PC-3 (cell line): Measurements from ENCODE around the gene STX16. TPM values are rescaled to one million over a fixed set of nuclear protein-coding genes. Genes with fewer than 3 reads are reported as not detected.

Experiments
- ATAC-seq: fragments of 200-7000 bp; cut with Tn5 transposase; 2 replicates; pipeline ENCODE4 v1.9.1; 2020; ENCODE audit warnings: mild to moderate bottlenecking, moderate library complexity
- BruUV-seq: library from RNA; stranded (reverse); fragments of 400-500 nt; replicated peaks from 2 replicates; lab custom pipeline; 2021; lab: Mats Ljungman, UMichigan
- CTCF ChIA-PET: fragments of 300-600 bp; sonication (Branson Sonifier 250); formaldehyde crosslinking; loops from one replicate; lab custom pipeline; 2022; ENCODE audit warnings: antibody characterized with exemption; lab: Charles Lee
- POLR2A ChIA-PET: fragments of 300-600 bp; sonication (Branson Sonifier 250); formaldehyde crosslinking; loops from one replicate; lab custom pipeline; 2022; ENCODE audit warnings: antibody characterized with exemption; ENCODE audit not compliant: unreplicated experiment; lab: Charles Lee
- DNase-seq: peaks from one replicate; pipeline ENCODE4 v3.0.0-alpha.2; 2015
- H2AFZ ChIP-seq: fragments of 300-600 bp; sonication (generic); 2 replicates; pipeline ENCODE4 v1.6.0; 2016; ENCODE audit warnings: antibody characterized with exemption, low read length
- H3F3A ChIP-seq: fragments of 300-600 bp; sonication (generic); one replicate; pipeline ENCODE4 v1.6.0; 2017; ENCODE audit warnings: antibody characterized with exemption, low read length, control low read depth, mild to moderate bottlenecking; ENCODE audit not compliant: unreplicated experiment
- H3K27ac ChIP-seq: fragments of 300-600 bp; sonication (generic); 2 replicates; pipeline ENCODE4 v1.5.1; 2016; ENCODE audit warnings: mild to moderate bottlenecking, low read length
- H3K27me3 ChIP-seq: fragments of 300-600 bp; sonication (generic); 2 replicates; pipeline ENCODE4 v1.6.1; 2016; ENCODE audit warnings: low read length, mixed read lengths
- H3K36me3 ChIP-seq: fragments of 300-600 bp; sonication (generic); 2 replicates; pipeline ENCODE4 v1.6.1; 2016; ENCODE audit warnings: low read depth, mixed run types, low read length, mixed read lengths
- H3K4me1 ChIP-seq: fragments of 300-600 bp; sonication (generic); 2 replicates; pipeline ENCODE4 v1.5.1; 2016; ENCODE audit warnings: low read length; ENCODE audit not compliant: insufficient read depth
- H3K4me2 ChIP-seq: fragments of 300-600 bp; sonication (generic); 2 replicates; pipeline ENCODE4 v1.6.0; 2016; ENCODE audit warnings: low read length
- H3K4me3 ChIP-seq: fragments of 300-600 bp; sonication (generic); 2 replicates; pipeline ENCODE4 v1.5.1; 2016; ENCODE audit warnings: mild to moderate bottlenecking, low read length, mixed read lengths
- H3K79me2 ChIP-seq: fragments of 300-600 bp; sonication (generic); 2 replicates; pipeline ENCODE4 v1.6.1; 2017; ENCODE audit warnings: low read length, mixed read lengths
- H3K9ac ChIP-seq: fragments of 300-600 bp; sonication (generic); 2 replicates; pipeline ENCODE4 v1.6.0; 2016; ENCODE audit warnings: mild to moderate bottlenecking, low read length
- H3K9me2 ChIP-seq: fragments of 300-600 bp; sonication (generic); replicated peaks from 2 replicates; pipeline ENCODE4 v1.6.1; 2016; ENCODE audit warnings: mixed run types, low read length, mixed read lengths
- H3K9me3 ChIP-seq: fragments of 300-600 bp; sonication (generic); 2 replicates; pipeline ENCODE4 v1.6.1; 2016; ENCODE audit warnings: low read length, mixed read lengths
- H4K20me1 ChIP-seq: fragments of 300-600 bp; sonication (generic); 2 replicates; pipeline ENCODE4 v1.6.1; 2016; ENCODE audit warnings: low read length, mixed read lengths
- CTCF ChIP-seq: fragments of 300-600 bp; sonication (generic); conservative IDR thresholded peaks from 2 replicates; pipeline ENCODE4 v1.5.1; 2017; ENCODE audit warnings: antibody characterized with exemption, low read depth, mild to moderate bottlenecking, low read length
- EZH2 ChIP-seq: fragments of 300-600 bp; sonication (generic); IDR thresholded peaks from one replicate; pipeline ENCODE4 v1.6.1; 2017; ENCODE audit warnings: antibody characterized with exemption, mild to moderate bottlenecking, low read length; ENCODE audit not compliant: unreplicated experiment
- EZH2phosphoT487 ChIP-seq: fragments of 300-600 bp; sonication (generic); IDR thresholded peaks from 2 replicates; pipeline ENCODE4 v1.6.1; 2018; ENCODE audit warnings: mild to moderate bottlenecking, antibody characterized with exemption, low read length, borderline replicate concordance
- intact Hi-C: fragments of 100-400 bp; cut with micrococcal nuclease; formaldehyde crosslinking; loops from 2 replicates; pipeline ENCODE4 v1.9.0; 2023
- total RNA-seq: library from RNA; depleted of rRNA; stranded (reverse); fragments of >200 nt; gene quantifications from 2 replicates; pipeline ENCODE4 v1.2.3, GENCODE V29; 2014

The STX16 gene
- total RNA-seq, 1 experiment from 2014 or later: 44.2 TPM

- Histone ChIP-seq H2AFZ (no peak overlapping the region), H3K9me3 (no peaks in the 10 kb centered on the region), H3K79me2 (peaks cover 42% of the 10 kb centered on the region), H3K9ac (no peak overlapping the region), H3F3A (no peaks in the 10 kb centered on the region), H4K20me1 (no peaks in the 10 kb centered on the region; the same call in 1 of the 2 replicates), H3K27me3 (no peaks in the 10 kb centered on the region), H3K36me3 (peaks cover 63% of the 10 kb centered on the region), H3K27ac (no peak overlapping the region), H3K4me1 (no peaks in the 10 kb centered on the region), H3K4me2 (no peak overlapping the region), H3K9me2 (no peaks in the 10 kb centered on the region), H3K4me3 (no peak overlapping the region)
- no peak for DNase-seq
- no TSS peak for BruUV-seq
- ChIA-PET POLR2A (no interaction called here), CTCF (no interaction called here)
- intact Hi-C loops: no loop called here
- ATAC-seq: no peak
- TF ChIP-seq EZH2 (no peak), EZH2phosphoT487 (no peak)
These were observed 17.8 kb downstream of the STX16 start for GRCh38 chr20:58668901-58669286.

GRCh38 chr20:58669287-58670006, 18.4 kb downstream of the STX16 start:
- TF ChIP-seq CTCF (no peak), EZH2phosphoT487 (no peak), EZH2 (no peak)
- no peaks in the 10 kb centered on the region for H3K4me1 ChIP-seq
- H3K4me3 ChIP-seq: no peak overlapping the region
- H3K4me2 ChIP-seq: no peak overlapping the region
- no peak overlapping the region for H3K27ac ChIP-seq
- ATAC-seq (no peak), DNase-seq (no peak)
- H3K9me3 ChIP-seq: no peaks in the 10 kb centered on the region
- POLR2A ChIA-PET: no interaction called here
- BruUV-seq: no TSS peak
- intact Hi-C loops: no loop called here
- no peaks in the 10 kb centered on the region; the same call in 1 of the 2 replicates for H4K20me1 ChIP-seq
- H3K27me3 ChIP-seq: no peaks in the 10 kb centered on the region
- H3K36me3 ChIP-seq: peaks cover 63% of the 10 kb centered on the region
- CTCF ChIA-PET: no interaction called here
- H2AFZ ChIP-seq: no peak overlapping the region
- H3K79me2 ChIP-seq: peaks cover 36% of the 10 kb centered on the region
- H3K9me2 ChIP-seq: no peaks in the 10 kb centered on the region
- H3K9ac ChIP-seq: no peak overlapping the region
- H3F3A ChIP-seq: no peaks in the 10 kb centered on the region

GRCh38 chr20:58670102-58670501, 19.0 kb downstream of the STX16 start:
- DNase-seq (no peak), ATAC-seq (no peak)
- Histone ChIP-seq H3K79me2 (peaks cover 30% of the 10 kb centered on the region), H3K4me3 (no peak overlapping the region), H3K27me3 (no peaks in the 10 kb centered on the region), H3K9me3 (no peaks in the 10 kb centered on the region), H2AFZ (no peak overlapping the region), H3K9me2 (no peaks in the 10 kb centered on the region), H3K4me2 (no peak overlapping the region), H3K36me3 (peaks cover 69% of the 10 kb centered on the region), H3K27ac (no peak overlapping the region), H3K9ac (no peak overlapping the region), H3F3A (no peaks in the 10 kb centered on the region), H4K20me1 (no peaks in the 10 kb centered on the region; the same call in 1 of the 2 replicates), H3K4me1 (no peaks in the 10 kb centered on the region)
- TF ChIP-seq EZH2: no peak
- ChIA-PET POLR2A (no interaction called here), CTCF (no interaction called here)
- intact Hi-C loops: no loop called here
- BruUV-seq: no TSS peak
